ENCODE data around the gene NXPE1.

The NXPE1 gene

DNA sequence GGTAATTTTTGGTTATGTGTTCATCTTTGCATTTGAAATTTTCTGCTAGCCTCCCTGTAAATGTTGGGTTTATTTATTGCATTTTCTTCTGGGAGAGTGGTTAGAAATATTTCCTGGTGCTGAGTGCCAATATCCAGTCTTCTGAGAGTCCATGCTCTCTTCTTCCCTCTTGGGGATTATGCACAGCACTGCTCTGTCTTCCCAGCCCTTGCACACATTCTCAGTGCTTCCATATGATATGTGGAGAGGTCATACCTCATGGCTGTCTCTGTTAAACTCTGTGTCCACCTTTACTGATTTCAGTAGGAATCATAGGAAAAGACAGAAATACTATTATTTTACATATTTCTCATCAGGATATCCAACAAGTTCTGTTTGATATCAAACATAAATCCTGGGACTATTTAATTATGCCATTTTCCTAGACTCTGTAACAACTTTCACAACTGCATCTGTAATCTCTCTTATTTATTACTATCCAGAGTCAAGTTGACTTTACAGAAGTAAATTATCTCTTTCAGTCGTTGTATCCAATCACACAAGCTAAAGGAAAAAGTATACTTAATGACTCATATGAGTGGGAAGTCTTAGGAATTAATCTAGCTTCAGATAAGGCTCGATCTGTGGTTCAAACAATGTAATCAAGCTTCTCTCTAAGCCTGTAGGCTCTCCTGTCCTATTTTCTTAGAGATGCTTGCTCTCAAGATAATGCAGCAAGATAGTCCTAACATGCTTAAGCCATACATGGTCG, 2.7 kb upstream of the NXPE1 start:
- DNase-seq, result no peak

GRCh38 chr11:114556135-114556534, 3.5 kb downstream of the NXPE1 start:
- DNase-seq, result no peak

DNA sequence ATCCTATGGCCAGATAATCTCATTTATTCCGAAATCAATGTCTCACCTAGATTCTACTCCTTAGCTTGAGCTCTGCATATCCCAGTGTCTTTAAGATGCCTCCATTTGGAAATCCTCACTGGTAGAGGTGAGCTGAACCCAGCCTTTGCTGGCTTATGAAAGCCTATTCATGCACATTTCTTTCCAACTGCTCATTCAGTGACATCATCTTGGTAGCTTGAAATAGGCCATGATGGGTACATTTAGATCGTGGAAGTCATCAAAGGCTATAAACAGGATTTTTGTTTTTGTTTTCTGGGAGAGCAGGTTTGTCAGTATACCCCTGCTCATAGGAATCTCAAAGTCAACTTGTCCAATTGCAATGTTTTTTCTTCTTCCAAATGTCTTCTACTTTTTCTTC, 6.0 kb downstream of the NXPE1 start:
- no peak for DNase-seq

GRCh38 chr11:114551060-114551459, 8.6 kb downstream of the NXPE1 start:
- DNase-seq, result no peak

DNA sequence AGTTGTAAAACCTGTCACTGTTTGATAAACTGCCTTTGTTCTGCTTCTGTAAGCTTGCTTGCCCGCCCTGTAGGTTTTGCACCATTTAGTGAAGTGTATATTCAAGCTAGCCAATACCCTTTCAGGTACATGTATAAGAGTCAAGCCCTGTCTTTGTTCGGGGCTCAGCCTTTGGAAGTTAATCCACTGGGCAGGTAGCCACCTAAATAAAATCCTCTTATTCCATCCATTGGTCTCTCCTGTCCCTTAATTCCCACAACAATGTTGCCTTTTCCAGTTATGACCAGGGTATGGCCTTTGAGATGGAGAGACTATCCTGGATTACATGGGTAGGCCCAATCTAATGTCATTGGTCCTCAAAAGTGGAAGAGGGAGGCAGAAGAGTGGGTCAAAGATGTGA, 34.0 kb downstream of the NXPE1 start:
- DNase-seq, result no peak

DNA sequence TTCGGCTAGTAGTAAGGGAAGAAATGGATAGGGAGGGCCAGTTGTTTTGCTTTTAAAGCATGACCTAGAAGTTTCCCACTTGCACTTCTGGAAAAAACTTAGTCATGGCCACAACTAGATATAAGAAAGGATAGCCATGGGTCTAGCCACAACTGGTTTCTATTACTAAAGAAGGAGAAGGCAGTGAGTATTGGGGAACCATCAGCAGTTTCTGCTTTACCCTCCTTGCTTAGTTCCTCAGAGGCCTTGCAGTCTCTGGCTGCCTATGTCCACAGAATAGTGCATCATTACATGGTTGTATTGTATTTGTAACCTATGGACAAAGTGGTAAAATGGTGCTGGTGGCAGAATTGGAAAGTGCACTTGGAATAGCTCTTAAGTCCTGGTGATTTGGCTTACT, 35.6 kb downstream of the NXPE1 start:
- no peak for DNase-seq

- no peak for DNase-seq
These were observed 36.9 kb downstream of the NXPE1 start for GRCh38 chr11:114522818-114523217.

DNA sequence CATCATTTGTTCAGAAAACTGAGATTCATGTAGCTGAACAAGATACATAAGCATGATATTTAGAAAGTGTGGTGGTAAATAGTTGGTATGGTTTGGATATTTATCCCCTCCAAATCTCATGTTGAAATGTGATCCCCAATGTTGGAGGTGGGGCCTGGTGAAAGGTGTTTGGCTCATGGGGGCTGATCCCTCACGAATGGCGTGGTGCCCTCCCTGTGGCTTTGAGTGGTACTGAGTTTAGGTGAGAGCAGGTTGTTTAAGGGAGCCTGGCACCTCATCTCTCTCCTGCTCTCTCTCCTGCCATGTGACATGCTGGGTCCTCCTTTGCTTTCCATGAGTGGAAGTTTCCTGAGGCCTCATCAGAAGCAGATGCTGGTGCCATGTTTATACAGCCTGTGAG, 48.1 kb downstream of the NXPE1 start:
- no peak for DNase-seq

DNA sequence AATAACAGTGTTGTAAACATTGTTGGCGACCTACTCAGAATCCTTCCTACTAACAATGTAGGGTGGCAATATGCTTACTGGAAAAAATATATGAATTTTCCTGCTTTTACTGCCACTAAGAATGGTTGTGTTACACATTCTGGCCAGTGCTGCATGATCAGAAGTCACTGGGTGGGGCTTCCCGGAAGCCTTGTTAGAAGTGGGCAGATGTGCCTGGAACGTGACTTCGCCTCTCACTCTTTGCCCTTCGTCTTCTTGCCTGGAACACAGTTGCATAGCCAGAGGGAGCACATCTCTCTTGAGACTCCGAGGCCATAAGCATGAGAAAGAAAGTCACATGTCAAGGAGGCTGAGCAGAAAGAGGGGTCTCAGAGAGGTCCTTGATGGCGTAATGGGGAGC, 48.6 kb downstream of the NXPE1 start:
- DNase-seq, result no peak

DNA sequence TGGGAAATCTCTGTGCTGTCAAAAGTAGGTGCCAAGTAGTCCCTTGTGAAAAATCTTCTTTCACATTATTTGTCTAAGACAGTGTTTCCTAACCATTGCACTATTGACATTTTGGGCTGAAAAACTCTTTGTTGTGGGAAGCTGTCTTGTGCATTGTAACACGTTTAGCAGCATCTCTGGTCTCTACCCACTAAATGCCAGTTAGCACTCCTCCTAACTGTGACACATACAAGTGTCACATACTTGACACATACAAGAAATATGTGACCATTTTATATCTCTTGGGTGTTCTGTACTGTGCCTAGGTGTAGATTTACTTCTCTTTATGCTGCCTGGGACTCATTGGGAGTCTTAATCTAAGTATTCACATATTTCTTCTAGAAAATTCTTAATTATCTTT, 57.8 kb downstream of the NXPE1 start:
- no peak for DNase-seq

GRCh38 chr11:114499756-114500155, 59.9 kb downstream of the NXPE1 start:
- DNase-seq, result no peak

- DNase-seq, result no peak
These were observed 62.8 kb downstream of the NXPE1 start for GRCh38 chr11:114496915-114497314.

GRCh38 chr11:114483929-114484328, 75.8 kb downstream of the NXPE1 start:
- DNase-seq, result no peak

- no peak for DNase-seq
These were observed 77.6 kb downstream of the NXPE1 start for GRCh38 chr11:114482114-114482513.

GRCh38 chr11:114479331-114479730, 80.3 kb downstream of the NXPE1 start:
- no peak for DNase-seq

GRCh38 chr11:114478768-114479167, 80.9 kb downstream of the NXPE1 start:
- no peak for DNase-seq

DNA sequence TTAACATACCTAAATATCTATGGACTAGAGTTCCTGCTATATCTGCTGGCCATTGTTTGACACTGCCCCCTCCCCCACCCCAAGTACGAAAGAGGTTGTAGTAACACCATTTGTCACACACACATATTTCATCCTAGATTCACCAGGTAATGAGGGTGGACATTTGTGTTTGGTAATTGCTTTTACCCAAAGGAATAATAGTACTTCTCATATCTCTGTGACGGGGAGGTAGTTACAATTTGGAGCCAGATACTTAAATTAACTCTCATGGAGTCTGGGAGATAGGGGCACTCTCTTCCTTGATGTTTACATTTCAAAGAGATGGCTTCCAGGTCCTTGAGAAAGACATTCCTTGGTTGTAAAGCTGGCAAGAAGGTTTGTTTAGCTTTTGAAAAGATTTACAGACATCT, 81.7 kb downstream of the NXPE1 start:
- DNase-seq, result no peak

DNA sequence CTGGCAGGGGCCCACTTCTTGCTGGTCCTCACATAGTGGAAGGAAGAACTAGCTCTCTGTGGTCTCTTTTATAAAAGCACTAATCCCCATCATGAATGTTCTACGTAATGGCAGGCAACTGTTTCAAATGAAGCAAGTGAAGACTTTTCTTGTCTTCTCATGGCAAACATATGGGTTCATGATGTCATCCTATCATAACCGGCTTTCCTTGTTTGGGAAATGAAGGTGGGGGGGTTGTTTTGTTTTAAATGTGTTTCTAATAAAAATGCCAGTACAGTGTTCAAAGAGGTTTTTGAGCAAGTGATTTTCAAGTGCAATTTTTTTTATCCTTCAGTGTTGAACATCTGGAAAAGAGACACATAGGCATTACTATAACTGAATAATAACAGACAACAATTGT, 87.0 kb downstream of the NXPE1 start:
- DNase-seq, result no peak

All from CD4-positive, alpha-beta T cell treated with Interleukin-10 for 1 hour (primary cell).